ENCODE data around the gene EHD4.

- TF ChIP-seq POLR2A (IDR thresholded peaks at IDR 0.05; ENCODE audit: low read depth, low read length), result no peak
- TF ChIP-seq CTCF (IDR thresholded peaks at IDR 0.05; ENCODE audit: extremely low read depth in 1 of 2, insufficient read depth in 1 of 2, low read depth in 1 of 2, low read length in 2 of 2), result no peak
- TF ChIP-seq EZH2 (IDR thresholded peaks at IDR 0.05; ENCODE audit: borderline replicate concordance, low read depth, low read length, severe bottlenecking), result no peak
- TF ChIP-seq GATA2 (IDR thresholded peaks at IDR 0.05; ENCODE audit: insufficient read depth, insufficient read length, low read depth, low read length), result no peak
- no peak for TF ChIP-seq POLR2AphosphoS5 (IDR thresholded peaks at IDR 0.05; ENCODE audit: insufficient read depth, low read depth, low read length)
- TF ChIP-seq MYC (IDR thresholded peaks at IDR 0.05; ENCODE audit: low read depth, low read length), result no peak
Observed at GRCh38 chr15:42016971-42017370, 44.6 kb upstream of the EHD4 start.
